H1 (cell line): Measurements from ENCODE around the gene MPZL3. TPM values are rescaled to one million over a fixed set of nuclear protein-coding genes. Genes with fewer than 3 reads are reported as not detected.

Experiments used
- CTCF ChIA-PET: fragments of 300-600 bp; sonication (Branson Sonifier 250); formaldehyde crosslinking; loops from one replicate; lab custom pipeline; 2021; ENCODE audit not compliant: partially characterized antibody; lab: Charles Lee
- POLR2A ChIA-PET: fragments of 300-600 bp; sonication (Branson Sonifier 250); formaldehyde crosslinking; loops from one replicate; lab custom pipeline; 2021; ENCODE audit warnings: inconsistent platforms; ENCODE audit not compliant: partially characterized antibody; lab: Charles Lee
- DNase-seq, 2 experiments: peaks; one replicate each; pipeline versions ENCODE4 v3.0.0 to v3.0.0-alpha.2; 2010 to 2022; ENCODE audit warnings: low spot score in 2 of 2, low read depth in 1 of 2, mixed read lengths in 1 of 2
- FAIRE-seq: peaks from 2 replicates; lab custom pipeline; 2011; peaks lifted over from hg19 to GRCh38; lab: Jason Lieb, UNC
- H2AFZ ChIP-seq: 2 replicates; pipeline ENCODE4 v1.8.1; 2012; ENCODE audit warnings: low read length, inconsistent platforms
- H2AK5ac ChIP-seq: 2 replicates; pipeline ENCODE4 v1.6.1; 2013; ENCODE audit warnings: low read depth, low read length
- H2BK120ac ChIP-seq: replicated peaks from 2 replicates; pipeline ENCODE3; 2013; ENCODE audit warnings: low read depth, low read length, inconsistent platforms
- H2BK12ac ChIP-seq: 2 replicates; pipeline ENCODE4 v1.6.1; 2013; ENCODE audit warnings: low read depth, low read length
- H2BK15ac ChIP-seq: 2 replicates; pipeline ENCODE4 v1.6.1; 2013; ENCODE audit warnings: low read length
- H2BK20ac ChIP-seq: 2 replicates; pipeline ENCODE4 v1.6.1; 2013; ENCODE audit warnings: low read length
- H2BK5ac ChIP-seq: 2 replicates; pipeline ENCODE4 v1.6.1; 2013; ENCODE audit warnings: low read depth, low read length
- H3K14ac ChIP-seq: 2 replicates; pipeline ENCODE4 v1.6.1; 2013; ENCODE audit warnings: inconsistent platforms; ENCODE audit not compliant: insufficient read length
- H3K18ac ChIP-seq: 2 replicates; pipeline ENCODE4 v1.6.1; 2013; ENCODE audit warnings: low read length; ENCODE audit errors: extremely low read depth
- H3K23ac ChIP-seq: 2 replicates; pipeline ENCODE4 v1.6.1; 2013; ENCODE audit warnings: inconsistent platforms; ENCODE audit not compliant: insufficient read length
- H3K23me2 ChIP-seq: 2 replicates; pipeline ENCODE4 v1.6.1; 2013; ENCODE audit warnings: low read depth, low read length
- H3K27ac ChIP-seq: 2 replicates; pipeline ENCODE4 v1.6.1; 2011; ENCODE audit warnings: low read depth, low read length, inconsistent platforms
- H3K27me3 ChIP-seq, 4 experiments: replicated peaks in 1 of 4; 1 replicate in 1 of 4; 2 replicates in 3 of 4; pipeline versions ENCODE4 v1.6.1 to v1.8.1; 2011 to 2013; ENCODE audit warnings: low read length in 3 of 4, mild to moderate bottlenecking in 3 of 4, inconsistent platforms in 2 of 4, mixed read lengths in 2 of 4, moderate library complexity in 1 of 4; ENCODE audit not compliant: control insufficient read depth in 3 of 4, insufficient read depth in 3 of 4; ENCODE audit errors: extremely low read depth in 1 of 4
- H3K36me3 ChIP-seq, 4 experiments: 2 replicates each; pipeline versions ENCODE4 v1.6.1 to v1.8.1; 2011 to 2013; ENCODE audit warnings: mild to moderate bottlenecking in 4 of 4, low read length in 3 of 4, moderate library complexity in 2 of 4, control low read depth in 1 of 4, inconsistent platforms in 1 of 4; ENCODE audit not compliant: insufficient read depth in 4 of 4, control insufficient read depth in 2 of 4
- H3K4ac ChIP-seq: replicated peaks from 2 replicates; pipeline ENCODE3; 2013; ENCODE audit warnings: low read length, low read depth, mixed read lengths, inconsistent platforms; ENCODE audit not compliant: insufficient read length
- H3K4me1 ChIP-seq, 4 experiments: replicated peaks in 1 of 4; 1 replicate in 1 of 4; 2 replicates in 3 of 4; pipeline versions ENCODE4 v1.6.1 to v1.8.1; 2011 to 2013; ENCODE audit warnings: low read length in 3 of 4, inconsistent platforms in 2 of 4, mixed read lengths in 1 of 4; ENCODE audit not compliant: insufficient read depth in 4 of 4, control insufficient read depth in 3 of 4
- H3K4me2 ChIP-seq, 2 experiments: 2 replicates each; pipeline versions ENCODE4 v1.6.1 to v1.8.1; 2011 to 2013; ENCODE audit warnings: low read depth in 2 of 2, low read length in 2 of 2, control low read depth in 1 of 2, inconsistent platforms in 1 of 2, mild to moderate bottlenecking in 1 of 2; ENCODE audit not compliant: insufficient read depth in 1 of 2
- H3K4me3 ChIP-seq, 4 experiments: fragments of 200-600, 300-600 bp in 1 of 4; sonication (generic), shearing (Covaris generic), sonication (Bioruptor Twin) in 1 of 4; 2 replicates each; pipeline versions ENCODE4 v1.5.1 to v1.8.1; 2011 to 2016; ENCODE audit warnings: low read length in 4 of 4, low read depth in 3 of 4, control low read depth in 2 of 4, inconsistent platforms in 2 of 4, mild to moderate bottlenecking in 2 of 4, mixed read lengths in 1 of 4, moderate library complexity in 1 of 4; ENCODE audit not compliant: insufficient read depth in 2 of 4; ENCODE audit errors: extremely low read depth in 1 of 4
- H3K56ac ChIP-seq: replicated peaks from 2 replicates; pipeline ENCODE3; 2013; ENCODE audit warnings: low read depth, mild to moderate bottlenecking, mixed read lengths, low read length, inconsistent platforms; ENCODE audit not compliant: insufficient read length
- H3K79me1 ChIP-seq: 2 replicates; pipeline ENCODE4 v1.6.1; 2013; ENCODE audit warnings: low read depth, low read length, control low read depth
- H3K79me2 ChIP-seq, 2 experiments: 2 replicates each; pipeline versions ENCODE4 v1.6.1 to v1.8.1; 2012 to 2013; ENCODE audit warnings: low read length in 2 of 2, mild to moderate bottlenecking in 2 of 2, inconsistent platforms in 1 of 2; ENCODE audit not compliant: insufficient read depth in 2 of 2, control insufficient read depth in 1 of 2
- H3K9ac ChIP-seq, 4 experiments: replicated peaks in 1 of 4; 1 replicate in 1 of 4; 2 replicates in 3 of 4; pipeline versions ENCODE4 v1.6.1 to v1.8.1; 2011 to 2013; ENCODE audit warnings: low read depth in 3 of 4, low read length in 3 of 4, control low read depth in 2 of 4, mild to moderate bottlenecking in 2 of 4, moderate library complexity in 2 of 4, inconsistent platforms in 1 of 4; ENCODE audit errors: extremely low read depth in 1 of 4
- H3K9me3 ChIP-seq, 2 experiments: 2 replicates each; pipeline versions ENCODE4 v1.6.1 to v1.8.1; 2012 to 2013; ENCODE audit warnings: mild to moderate bottlenecking in 2 of 2, moderate library complexity in 2 of 2, control low read depth in 1 of 2, inconsistent platforms in 1 of 2, low read depth in 1 of 2, low read length in 1 of 2, mixed read lengths in 1 of 2; ENCODE audit not compliant: insufficient read depth in 2 of 2
- H4K20me1 ChIP-seq, 2 experiments: replicated peaks in 1 of 2; 2 replicates each; pipeline versions ENCODE3 to v1.8.1; 2011 to 2013; ENCODE audit warnings: inconsistent platforms in 2 of 2, low read length in 2 of 2, mild to moderate bottlenecking in 1 of 2; ENCODE audit not compliant: insufficient read depth in 2 of 2, control insufficient read depth in 1 of 2
- H4K5ac ChIP-seq: 2 replicates; pipeline ENCODE4 v1.6.1; 2013; ENCODE audit warnings: low read length, low read depth, mixed read lengths, inconsistent platforms; ENCODE audit not compliant: insufficient read length
- H4K8ac ChIP-seq: 2 replicates; pipeline ENCODE4 v1.8.0; 2013; ENCODE audit warnings: mild to moderate bottlenecking, moderate library complexity, low read length, inconsistent platforms; ENCODE audit not compliant: insufficient read depth; ENCODE audit errors: extremely low read depth
- H4K91ac ChIP-seq: replicated peaks from 2 replicates; pipeline ENCODE3; 2013; ENCODE audit warnings: low read length, mixed read lengths, inconsistent platforms; ENCODE audit not compliant: insufficient read length
- ATF3 ChIP-seq: IDR thresholded peaks from 2 replicates; pipeline ENCODE4 v1.6.1; 2011; ENCODE audit warnings: low read depth, mild to moderate bottlenecking, low read length; ENCODE audit not compliant: insufficient read depth
- BRCA1 ChIP-seq: IDR thresholded peaks from 2 replicates; pipeline ENCODE4 v1.6.1; 2012; ENCODE audit warnings: low read depth, low read length, improper control_type of control experiment
- CTCF ChIP-seq, 3 experiments: IDR thresholded peaks; 1 replicate in 2 of 3; 2 replicates in 1 of 3; pipeline versions ENCODE4 v1.5.1 to v1.6.1; 2011; ENCODE audit warnings: low read length in 3 of 3, mild to moderate bottlenecking in 3 of 3, inconsistent platforms in 2 of 3, low read depth in 1 of 3, moderate library complexity in 1 of 3; ENCODE audit not compliant: insufficient read depth in 1 of 3; ENCODE audit errors: control extremely low read depth in 1 of 3
- KDM5A ChIP-seq: fragments of 200-600 bp; IDR thresholded peaks from 2 replicates; pipeline ENCODE4 v1.7.1; 2012; ENCODE audit warnings: mild to moderate bottlenecking, low read length, inconsistent platforms, mixed read lengths
- RAD21 ChIP-seq, 2 experiments: IDR thresholded peaks in 1 of 2; conservative IDR thresholded peaks in 1 of 2; 2 replicates each; pipeline ENCODE4 v1.6.1; 2011; ENCODE audit warnings: low read depth in 2 of 2, low read length in 2 of 2, improper control_type of control experiment in 1 of 2, inconsistent platforms in 1 of 2, mild to moderate bottlenecking in 1 of 2, moderate library complexity in 1 of 2
- RFX5 ChIP-seq: IDR thresholded peaks from 2 replicates; pipeline ENCODE4 v1.6.1; 2011; ENCODE audit warnings: low read depth, low read length, improper control_type of control experiment, borderline replicate concordance
- TAF1 ChIP-seq: IDR thresholded peaks from 2 replicates; pipeline ENCODE4 v1.6.1; 2011; ENCODE audit warnings: mild to moderate bottlenecking, low read depth, low read length
- TBP ChIP-seq: IDR thresholded peaks from 2 replicates; pipeline ENCODE4 v1.6.1; 2011; ENCODE audit warnings: low read depth, low read length, improper control_type of control experiment
- TEAD4 ChIP-seq: IDR thresholded peaks from 2 replicates; pipeline ENCODE4 v1.6.1; 2012; ENCODE audit warnings: low read depth, low read length, inconsistent platforms, mixed read lengths
- WGBS, 2 experiments: shearing (Covaris generic) in 1 of 2; methylation state at CpG; one replicate each; pipeline versions ENCODE4 v1.1.6 to v1.1.7; 2013 to 2015; ENCODE audit warnings: low lambda C conversion rate in 2 of 2, mixed read lengths in 2 of 2, inconsistent platforms in 1 of 2, low coverage in 1 of 2, missing lambda C conversion rate in 1 of 2; ENCODE audit not compliant: insufficient replicate concordance in 2 of 2, insufficient coverage in 1 of 2, insufficient read length in 1 of 2; ENCODE audit errors: extremely low coverage in 1 of 2, missing lambda C conversion rate in 1 of 2; 5-methylcytosine and 5-hydroxymethylcytosine counted together
- polyA plus RNA-seq, 7 experiments: library from polyadenylated mRNA; depleted of rRNA in 3 of 7; stranded (reverse) in 5 of 7; unstranded in 2 of 7; fragments of >200 nt in 5 of 7; fragments of 200-250 nt in 2 of 7; gene quantifications; 1 replicate in 5 of 7; 2 replicates in 1 of 7; 4 replicates in 1 of 7; pipeline versions ENCODE4 v1.2.1 to v1.2.3, GENCODE V29; 2011 to 2013; ENCODE audit warnings: missing spikeins in 2 of 7, mixed read lengths in 2 of 7
- total RNA-seq: library from RNA; stranded (reverse); fragmentation: NEBNext Ultra II Directional; extraction: Animal tissue kit (Norgen Biotek cat#: 25700); gene quantifications from 2 replicates; pipeline ENCODE4 v1.2.1, GENCODE V29; 2021

MPZL3 gene
- total and polyA plus RNA-seq, 2 of the 8 experiments (the other 6 are each of a cell fraction or from before 2014, with no cell fraction given), result 1.1 to 3.9 TPM

GRCh38 chr11:118198370-118198769, 53.8 kb downstream of the MPZL3 start:
- Histone ChIP-seq H3K23ac (no peak overlapping the region), H2BK15ac (no peak overlapping the region), H3K36me3 (no peaks in the 10 kb centered on the region), H4K91ac (no peak overlapping the region), H3K4me1 (peaks cover 2 to 14% (median 4%) of the 10 kb centered on the region in 4 experiments; a peak in 5 of 7 replicates), H3K14ac (no peak overlapping the region), H3K9ac (no peak overlapping the region), H3K4me2 (no peak overlapping the region), H3K56ac (no peak overlapping the region), H2BK120ac (no peak overlapping the region), H3K4me3 (no peak overlapping the region), H3K27me3 (no peaks in the 10 kb centered on the region), H2BK5ac (no peak overlapping the region), H3K27ac (no peak overlapping the region), H2BK20ac (no peak overlapping the region), H3K4ac (no peak overlapping the region), H4K5ac (no peak overlapping the region), H3K79me1 (no peaks in the 10 kb centered on the region), H2AK5ac (no peak overlapping the region), H3K23me2 (no peaks in the 10 kb centered on the region; the same call in 1 of the 2 replicates), H2BK12ac (no peak overlapping the region), H3K9me3 (no peaks in the 10 kb centered on the region), H4K20me1 (no peaks in the 10 kb centered on the region), H4K8ac (no peak overlapping the region), H2AFZ (peak overlapping the region; percentile 68), H3K18ac (no peak overlapping the region), H3K79me2 (no peaks in the 10 kb centered on the region)
- POLR2A ChIA-PET, result interaction anchor here (0.7 to 0.9 kb wide), 2 partner anchors 9 to 167 kb away, joined by 3 to 4 read pairs; no protein-coding TSS in a partner anchor
- WGBS, 2 experiments, result 4% methylated on average over 9 of the region's 9 CpGs; no CpG with 5 or more reads in 1 of the 2 experiments
- FAIRE-seq (peak; percentile 13), DNase-seq (peak; percentile 33 to 85)
- TF ChIP-seq TBP (no peak), TEAD4 (0 out of 2 replicates have a peak, but pooled peaks have one; percentile 4), RAD21 (IDR thresholded peaks at IDR 0.05 in 1 of 2, conservative IDR thresholded peaks at IDR 0.05 in 1 of 2; ENCODE audit: low read depth in 2 of 2, low read length in 2 of 2) (peak; percentile 90 to 93), TAF1 (no peak), RFX5 (no peak), ATF3 (0 out of 2 replicates have a peak, but pooled peaks have one; percentile 2), CTCF (IDR thresholded peaks at IDR 0.05; ENCODE audit: control extremely low read depth in 1 of 3, insufficient read depth in 1 of 3, low read depth in 1 of 3, low read length in 3 of 3) (peak; percentile 79 to 86 (median 79)), BRCA1 (no peak), KDM5A (no peak)
- CTCF ChIA-PET, result interaction anchor here (0.6 to 3.3 kb wide), 48 partner anchors 10 to 365 kb away, joined by 3 to 38 read pairs (median 4); partner anchors contain the start of gene MPZL3
